Spinal cord (tissue), 10 donors: ENCODE measurements around the gene RAPGEF4. TPM values are rescaled to one million over a fixed set of nuclear protein-coding genes. Genes with fewer than 3 reads are reported as not detected.
A peak's percentile ranks its signal among the peaks of the same experiment; 100 is the strongest.

Source experiments
- DNase-seq, 6 donors: peaks; one replicate each; pipeline versions ENCODE4 v3.0.0 to v3.0.0-alpha.2; 2013 to 2015; ENCODE audit warnings: low spot score in 6 of 6, low read depth in 4 of 6
- H3K27ac ChIP-seq: one replicate; pipeline ENCODE4 v1.5.1; 2013; ENCODE audit warnings: low read depth, low read length, control low read depth
- H3K27me3 ChIP-seq: one replicate; pipeline ENCODE4 v1.6.1; 2013; ENCODE audit warnings: low read length; ENCODE audit not compliant: control insufficient read depth, insufficient read depth
- H3K36me3 ChIP-seq: one replicate; pipeline ENCODE4 v1.6.1; 2013; ENCODE audit warnings: low read length; ENCODE audit not compliant: control insufficient read depth, insufficient read depth
- H3K4me1 ChIP-seq: one replicate; pipeline ENCODE4 v1.6.1; 2013; ENCODE audit warnings: low read length; ENCODE audit not compliant: control insufficient read depth, insufficient read depth
- H3K4me3 ChIP-seq: one replicate; pipeline ENCODE4 v1.5.1; 2013; ENCODE audit warnings: low read depth, low read length, control low read depth
- H3K9me3 ChIP-seq: one replicate; pipeline ENCODE4 v1.6.1; 2013; ENCODE audit warnings: low read length; ENCODE audit not compliant: control insufficient read depth, insufficient read depth
- WGBS: methylation state at CpG from one replicate; pipeline ENCODE4 v1.1.5; 2013; ENCODE audit warnings: missing lambda C conversion rate; ENCODE audit not compliant: insufficient coverage; 5-methylcytosine and 5-hydroxymethylcytosine counted together
- long read RNA-seq, 4 donors: transcript quantifications; one replicate each; lab custom pipeline, GENCODE V29; 2026
- polyA plus RNA-seq, 2 donors: library from polyadenylated mRNA; unstranded; fragments of 120-200 nt; gene quantifications; one replicate each; pipeline ENCODE4 v1.2.1, GENCODE V29; 2013; ENCODE audit not compliant: insufficient read length in 2 of 2
- total RNA-seq, 2 donors: library from RNA; depleted of rRNA in 1 of 2; stranded (reverse); fragments of 120-200 nt in 1 of 2; fragments of >200 nt in 1 of 2; gene quantifications; one replicate each; pipeline versions ENCODE4 v1.2.3 to v1.2.4, GENCODE V29; 2013 to 2014
- donor health status: healthy.

RAPGEF4 gene
- total RNA-seq (10 to 100 TPM; 31.1 to 65.8 TPM), polyA plus RNA-seq (10 to 100 TPM; 42.8 to 46.1 TPM)
- long read RNA-seq, donor 1, partial matches to known transcripts: 6 of 9 reads
- long read RNA-seq, donor 1, other reads (novel, unspliced or antisense): 0 of 9 reads
- long read RNA-seq, donor 2, partial matches to known transcripts: 0 of 2 reads
- long read RNA-seq, donor 2, other reads (novel, unspliced or antisense): 0 of 2 reads
- long read RNA-seq, donor 3: 0 reads
- long read RNA-seq, donor 4, partial matches to known transcripts: 0 of 1 reads
- long read RNA-seq, donor 4, other reads (novel, unspliced or antisense): 0 of 1 reads

- H3K36me3 ChIP-seq: no peaks in the 10 kb centered on the region
Measured at GRCh38 chr2:172735582-172736423, at the start of gene RAPGEF4. Gene RAPGEF4 (plus strand): TSS chr2:172735845. CDS start chr2:172735984, 139 bp downstream.

DNA sequence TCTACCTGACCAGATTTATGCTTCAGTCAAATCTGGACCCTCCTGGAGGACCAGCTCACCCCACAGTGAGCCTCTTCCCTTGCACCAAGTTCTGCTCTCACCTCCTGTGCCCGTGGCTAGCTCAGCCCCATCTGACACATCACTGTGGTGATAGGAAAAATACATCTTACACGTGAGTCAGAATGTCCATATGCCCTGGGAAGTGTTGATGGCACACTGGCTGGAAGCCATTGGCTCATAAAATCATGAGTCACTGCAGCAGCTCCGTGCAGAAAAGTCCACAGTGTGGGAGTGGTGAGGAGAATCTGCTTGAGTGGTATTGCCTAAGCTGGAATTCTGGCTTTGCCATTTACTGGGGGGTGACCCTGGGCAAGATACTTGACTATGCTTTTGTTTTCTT, 42.6 kb upstream of the RAPGEF4 start:
- Histone ChIP-seq H3K9me3 (peaks cover 1% of the 10 kb centered on the region), H3K27me3 (no peaks in the 10 kb centered on the region), H3K27ac (no peak overlapping the region), H3K4me1 (no peaks in the 10 kb centered on the region), H3K36me3 (no peaks in the 10 kb centered on the region), H3K4me3 (no peak overlapping the region)
- 54% methylated on average over 3 of the region's 3 CpGs for WGBS
- peak in 1 of 6 donors; percentile 48 for DNase-seq

More at GRCh38 chr2:172735582-172736423, at the start of gene RAPGEF4:
- WGBS: under 1% methylated on average over 82 of the region's 95 CpGs
- peak in 2 of 6 donors; percentile 55 to 75 for DNase-seq
- no peaks in the 10 kb centered on the region for H3K27me3 ChIP-seq
- peak within 1 kb of the TSS; percentile 29 for H3K27ac ChIP-seq
- no peaks in the 10 kb centered on the region for H3K9me3 ChIP-seq
- H3K4me1 ChIP-seq: peaks cover 11% of the 10 kb centered on the region
- H3K4me3 ChIP-seq: peak within 1 kb of the TSS; percentile 50

DNA sequence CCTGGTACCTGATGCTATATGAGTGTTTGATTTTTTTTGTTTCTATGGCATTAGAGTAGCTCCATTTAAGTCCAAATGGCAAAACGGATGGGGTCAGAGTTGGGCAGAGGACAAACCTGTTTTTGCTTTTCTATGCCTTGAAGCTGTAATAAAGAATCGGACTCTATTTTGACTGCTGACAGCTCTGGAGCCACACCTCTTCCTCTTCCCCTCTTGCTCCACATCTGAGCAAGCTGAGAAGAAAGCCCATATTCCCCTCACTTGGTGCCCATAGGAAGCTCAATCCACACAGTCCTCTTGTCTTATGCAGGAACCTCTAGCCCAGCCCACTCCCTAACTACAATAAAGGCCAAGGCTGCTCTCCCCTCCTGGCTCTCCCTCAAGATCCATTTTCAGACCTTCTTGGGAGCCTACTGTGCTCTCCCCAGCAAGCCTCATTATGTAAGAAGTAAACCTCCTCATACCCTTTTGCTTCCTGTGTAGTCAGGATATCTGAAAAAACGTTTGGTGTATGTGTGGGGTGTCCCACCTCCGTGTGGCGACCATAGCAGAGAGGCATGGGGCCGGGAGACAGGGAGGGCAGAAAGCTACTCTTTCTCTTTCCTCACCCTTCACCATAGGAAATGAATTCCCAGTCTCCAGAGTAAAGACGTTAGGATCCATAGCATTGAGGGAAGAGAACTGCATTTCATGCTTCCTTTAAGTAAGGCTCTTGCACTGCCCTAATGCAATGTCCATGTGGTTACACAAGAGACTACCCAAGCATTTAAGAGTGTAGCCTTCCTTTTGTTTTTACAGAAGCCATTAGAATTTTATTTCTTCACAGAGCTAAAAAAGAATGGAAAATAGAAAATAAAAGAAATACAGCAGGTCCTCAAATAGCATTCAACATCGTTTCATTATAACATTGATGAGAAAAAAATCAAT, 41.9 kb upstream of the RAPGEF4 start:
- H3K4me1 ChIP-seq: no peaks in the 10 kb centered on the region
- H3K36me3 ChIP-seq: no peaks in the 10 kb centered on the region
- no peak overlapping the region for H3K27ac ChIP-seq
- no peak for DNase-seq
- no peaks in the 10 kb centered on the region for H3K27me3 ChIP-seq
- 80% methylated on average over 2 of the region's 8 CpGs for WGBS
- H3K9me3 ChIP-seq: peaks cover 1% of the 10 kb centered on the region
- H3K4me3 ChIP-seq: no peak overlapping the region

DNA sequence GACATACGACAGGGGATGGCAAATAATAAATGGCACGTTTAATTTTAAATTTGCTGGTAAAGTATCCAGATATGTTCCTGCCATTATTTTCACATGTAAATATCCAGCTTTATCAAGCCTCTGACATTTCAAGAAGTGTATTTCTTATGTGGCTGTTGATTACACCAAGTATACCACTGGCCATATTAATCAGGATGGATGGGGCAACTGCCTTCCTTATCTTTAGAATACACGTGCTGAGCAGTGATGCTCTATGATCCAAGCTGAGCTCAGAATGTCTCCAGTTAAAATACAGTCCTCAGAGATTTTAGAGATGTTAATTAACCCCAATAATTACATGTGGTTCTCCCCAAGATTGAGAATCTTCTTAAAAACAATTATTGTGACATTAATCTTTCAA, 38.3 kb upstream of the RAPGEF4 start:
- H3K27ac ChIP-seq: no peak overlapping the region
- no peak for DNase-seq
- peaks cover 1% of the 10 kb centered on the region for H3K9me3 ChIP-seq
- WGBS: no CpG with 5 or more reads among the region's 3 CpGs
- no peak overlapping the region for H3K4me3 ChIP-seq
- no peaks in the 10 kb centered on the region for H3K36me3 ChIP-seq
- no peaks in the 10 kb centered on the region for H3K27me3 ChIP-seq
- H3K4me1 ChIP-seq: no peaks in the 10 kb centered on the region

GRCh38 chr2:172698041-172698863, 37.4 kb upstream of the RAPGEF4 start:
- DNase-seq: no peak
- Histone ChIP-seq H3K27me3 (no peaks in the 10 kb centered on the region), H3K27ac (no peak overlapping the region), H3K36me3 (no peaks in the 10 kb centered on the region), H3K4me1 (no peaks in the 10 kb centered on the region), H3K4me3 (no peak overlapping the region), H3K9me3 (peaks cover 1% of the 10 kb centered on the region)
- 90% methylated on average over 2 of the region's 5 CpGs for WGBS

- Histone ChIP-seq H3K27me3 (no peaks in the 10 kb centered on the region), H3K9me3 (no peaks in the 10 kb centered on the region), H3K4me1 (no peaks in the 10 kb centered on the region), H3K27ac (no peak overlapping the region), H3K36me3 (no peaks in the 10 kb centered on the region), H3K4me3 (no peak overlapping the region)
- DNase-seq: no peak
- WGBS: no CpG with 5 or more reads among the region's 1 CpG
Measured at GRCh38 chr2:172701250-172701649, 34.4 kb upstream of the RAPGEF4 start.

GRCh38 chr2:172702451-172702850, 33.2 kb upstream of the RAPGEF4 start:
- WGBS: no CpG with 5 or more reads among the region's 1 CpG
- Histone ChIP-seq H3K36me3 (no peaks in the 10 kb centered on the region), H3K9me3 (no peaks in the 10 kb centered on the region), H3K27ac (no peak overlapping the region), H3K4me3 (no peak overlapping the region), H3K4me1 (no peaks in the 10 kb centered on the region), H3K27me3 (no peaks in the 10 kb centered on the region)
- DNase-seq: peak in 2 of 6 donors; percentile 47 to 80

DNA sequence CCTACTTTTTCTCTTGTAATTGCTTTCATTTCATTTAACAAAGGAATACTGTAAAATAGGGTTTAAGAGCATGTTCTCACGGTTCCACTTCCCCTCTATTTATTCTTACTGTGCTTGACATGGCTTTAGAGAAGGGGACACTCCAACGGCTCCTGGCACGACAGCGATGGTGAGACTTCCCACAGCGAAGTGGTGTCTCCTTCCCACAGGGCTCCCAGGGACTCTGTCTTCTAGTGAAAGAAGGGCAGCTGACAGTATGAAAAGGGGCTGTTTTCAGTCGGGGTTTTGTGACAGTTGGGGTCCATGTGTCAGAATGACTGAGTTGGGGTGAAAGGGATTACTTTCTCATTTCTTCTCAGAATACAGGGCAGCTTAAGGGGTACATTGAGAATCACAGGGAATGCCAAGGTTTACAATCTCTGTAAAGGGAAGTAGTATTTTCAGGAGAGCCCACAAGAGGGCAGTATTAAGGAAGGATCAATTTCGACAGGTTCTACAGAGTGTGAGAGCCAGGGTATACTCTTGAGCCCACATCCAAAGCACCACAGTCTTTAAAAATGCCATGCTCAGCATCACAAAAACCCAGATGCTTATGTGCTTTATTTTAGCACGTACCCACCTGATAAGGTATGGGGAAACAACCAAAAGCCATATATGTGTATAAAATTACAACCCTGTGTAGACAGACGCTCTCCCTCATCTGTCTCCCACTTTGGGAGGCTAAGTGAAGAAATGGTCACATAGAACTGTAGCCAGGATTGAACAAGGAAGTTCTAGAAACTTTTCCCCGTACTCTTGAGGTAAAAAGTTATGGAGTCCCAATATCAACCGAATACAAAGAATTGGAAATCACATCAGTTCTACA, 31.3 kb upstream of the RAPGEF4 start:
- Histone ChIP-seq H3K27ac (no peak overlapping the region), H3K27me3 (no peaks in the 10 kb centered on the region), H3K4me1 (no peaks in the 10 kb centered on the region), H3K36me3 (no peaks in the 10 kb centered on the region), H3K4me3 (no peak overlapping the region), H3K9me3 (no peaks in the 10 kb centered on the region)
- WGBS: no CpG with 5 or more reads among the region's 11 CpGs
- peak in 2 of 6 donors; percentile 39 to 60 for DNase-seq
